Bronchial epithelial cell (primary cell): ENCODE data around the gene TMEM239. TPM values are rescaled to one million over a fixed set of nuclear protein-coding genes. Genes with fewer than 3 reads are reported as not detected.

Experiments
- DNase-seq: peaks from one replicate; pipeline ENCODE4 v3.0.0-alpha.2; 2010; ENCODE audit warnings: low read depth
- FAIRE-seq: peaks from 2 replicates; lab custom pipeline; 2011; peaks lifted over from hg19 to GRCh38; lab: Jason Lieb, UNC
- H3K27me3 ChIP-seq: 2 replicates; pipeline ENCODE4 v1.5.1; 2011; ENCODE audit warnings: low read length; ENCODE audit not compliant: control insufficient read depth, insufficient read depth
- H3K36me3 ChIP-seq: 2 replicates; pipeline ENCODE4 v1.5.1; 2011; ENCODE audit warnings: low read length; ENCODE audit not compliant: control insufficient read depth, insufficient read depth
- H3K4me3 ChIP-seq: 2 replicates; pipeline ENCODE4 v1.5.1; 2011; ENCODE audit warnings: mild to moderate bottlenecking, low read depth, low read length, control low read depth
- CTCF ChIP-seq: IDR thresholded peaks from 2 replicates; pipeline ENCODE4 v1.5.1; 2011; ENCODE audit warnings: mild to moderate bottlenecking, moderate library complexity, low read length, control low read depth, inconsistent platforms; ENCODE audit not compliant: insufficient read depth, severe bottlenecking
- total RNA-seq: library from RNA; depleted of rRNA; stranded (reverse); fragments of >200 nt; gene quantifications from 2 replicates; pipeline ENCODE4 v1.2.1, GENCODE V29; 2014

TMEM239 gene
- total RNA-seq, 1 donor from 2014 or later: not detected

- Histone ChIP-seq H3K4me3 (no peak overlapping the region), H3K27me3 (no peaks in the 10 kb centered on the region), H3K36me3 (peaks cover 15% of the 10 kb centered on the region)
- FAIRE-seq: no peak
- TF ChIP-seq CTCF: no peak
- no peak for DNase-seq
Observed at GRCh38 chr20:2867081-2867864, 51.1 kb downstream of the TMEM239 start.

Other genes starting within 250 kb of the TMEM239 start
- 166 and 288 TPM in 2 replicates for gene NOP56, start 163.7 kb upstream of the TMEM239 start, total RNA-seq
- gene IDH3B, start 152.1 kb upstream of the TMEM239 start, total RNA-seq: 96.0 and 103 TPM in 2 replicates
- gene EBF4, start 123.6 kb upstream of the TMEM239 start, total RNA-seq: 0.64 and 1.3 TPM in 2 replicates
- not detected in 2 replicates for gene CPXM1, start 15.7 kb upstream of the TMEM239 start, total RNA-seq
- gene C20orf141, start 1.4 kb upstream of the TMEM239 start, total RNA-seq: not detected in 2 replicates
- gene PCED1A, start 24.3 kb downstream of the TMEM239 start, total RNA-seq: 12.9 and 17.9 TPM in 2 replicates
- 33.2 and 33.4 TPM in 2 replicates for gene VPS16, start 24.4 kb downstream of the TMEM239 start, total RNA-seq
- 20.8 and 25.2 TPM in 2 replicates for gene PTPRA, start 57.1 kb downstream of the TMEM239 start, total RNA-seq
- gene GNRH2, start 227.3 kb downstream of the TMEM239 start, total RNA-seq: 0.13 and 0.53 TPM in 2 replicates
- gene MRPS26, start 229.7 kb downstream of the TMEM239 start, total RNA-seq: 68.0 and 69.5 TPM in 2 replicates